ENCODE measurements around the gene CLASRP. TPM values are rescaled to one million over a fixed set of nuclear protein-coding genes. Genes with fewer than 3 reads are reported as not detected.

The CLASRP gene
- total RNA-seq, 1 donor from 2014 or later = 105 TPM

DNA sequence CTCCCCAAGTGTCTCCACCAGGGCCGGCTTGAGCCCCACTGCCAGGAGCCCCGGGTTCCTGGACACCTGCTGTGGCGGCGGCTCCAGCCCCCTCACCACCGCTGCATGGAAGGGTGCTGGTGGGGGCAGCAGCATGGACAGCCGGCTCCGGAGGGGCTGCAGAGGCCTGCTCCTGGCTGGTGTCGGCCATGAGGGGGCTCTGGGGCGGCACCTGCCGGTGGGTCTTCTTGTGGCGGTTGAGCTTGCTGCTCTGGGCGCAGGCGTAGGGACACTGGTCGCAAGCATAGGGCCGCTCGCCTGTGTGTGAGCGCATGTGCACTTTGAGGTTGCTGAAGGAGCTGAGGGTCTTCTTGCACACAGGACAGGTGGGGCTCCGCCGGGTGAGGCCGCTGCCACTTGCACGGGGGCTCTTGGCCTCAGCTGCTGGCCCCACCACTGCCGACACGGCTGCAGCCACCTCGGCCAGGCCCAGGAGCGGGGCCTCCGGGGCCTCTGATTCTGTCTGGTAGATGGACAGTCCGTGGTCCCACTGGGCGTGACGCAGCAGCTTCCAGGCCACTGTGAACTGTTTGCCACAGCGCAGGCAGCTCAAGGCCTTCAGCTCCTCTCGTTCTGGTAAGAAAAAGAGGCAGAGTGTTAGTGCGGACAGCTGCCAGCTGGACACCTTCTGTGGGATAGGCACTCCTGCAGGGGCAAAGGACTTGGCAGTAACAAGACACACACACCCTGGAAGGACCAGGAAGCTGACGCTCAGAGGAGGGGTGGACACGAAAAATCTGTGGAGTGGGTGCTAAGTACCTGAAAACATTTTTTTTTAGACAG lies 33.3 kb downstream of the CLASRP start:
- no peak overlapping the region for H3K4me3 Mint-ChIP-seq (ENCODE audit: low read depth)
- no peak overlapping the region for H3K27ac Mint-ChIP-seq
- peaks cover 19% of the 10 kb centered on the region for H3K36me3 Mint-ChIP-seq (ENCODE audit: low read depth)
- no peak for DNase-seq (ENCODE audit: low spot score)
- peaks cover 9% of the 10 kb centered on the region for H3K4me1 Mint-ChIP-seq (ENCODE audit: low read depth)
- H3K27me3 Mint-ChIP-seq (ENCODE audit: low read depth) = no peaks in the 10 kb centered on the region
- H3K9me3 Mint-ChIP-seq = no peaks in the 10 kb centered on the region
- intact Hi-C loops (cut with micrococcal nuclease) = no loop called here

DNA sequence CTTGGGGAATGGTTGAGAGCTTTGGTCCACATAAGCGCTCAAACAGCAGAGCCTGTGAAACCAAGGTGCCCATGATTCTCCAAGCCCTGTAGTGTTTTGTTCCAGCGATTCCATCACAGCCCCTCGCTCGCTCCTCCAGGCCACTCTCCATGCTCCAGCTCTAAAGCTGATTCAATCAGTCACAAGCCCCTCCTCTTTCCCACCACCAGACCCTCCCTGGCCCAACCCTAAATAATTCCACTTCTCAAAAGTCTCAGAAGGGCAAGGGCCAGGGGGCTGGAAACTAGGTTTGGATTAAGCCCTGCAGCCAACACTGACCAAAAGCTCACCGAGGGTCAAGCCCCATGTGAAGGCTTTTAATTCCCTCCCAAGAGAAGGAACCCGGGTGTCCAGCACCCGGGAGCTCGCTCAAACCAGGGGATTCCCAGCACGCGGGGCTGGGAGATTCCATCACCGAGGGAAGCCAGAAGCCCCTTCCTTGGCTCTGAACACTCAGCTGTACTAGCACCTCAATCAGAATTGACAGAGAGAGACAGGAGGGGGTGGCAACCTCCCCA lies 36.0 kb downstream of the CLASRP start:
- Mint-ChIP-seq H3K4me3 (ENCODE audit: low read depth) (peak overlapping the region; percentile 6), H3K27ac (peak overlapping the region; percentile 7), H3K27me3 (ENCODE audit: low read depth) (no peaks in the 10 kb centered on the region), H3K4me1 (ENCODE audit: low read depth) (peaks cover 21% of the 10 kb centered on the region), H3K36me3 (ENCODE audit: low read depth) (peaks cover 14% of the 10 kb centered on the region), H3K9me3 (no peaks in the 10 kb centered on the region)
- no peak for DNase-seq (ENCODE audit: low spot score)
- intact Hi-C loops (cut with micrococcal nuclease) = loop anchor here (5.0 kb wide), 3 partner anchors 38 to 102 kb away; partner anchors contain the start of genes BLOC1S3, CLASRP and TRAPPC6A

DNA sequence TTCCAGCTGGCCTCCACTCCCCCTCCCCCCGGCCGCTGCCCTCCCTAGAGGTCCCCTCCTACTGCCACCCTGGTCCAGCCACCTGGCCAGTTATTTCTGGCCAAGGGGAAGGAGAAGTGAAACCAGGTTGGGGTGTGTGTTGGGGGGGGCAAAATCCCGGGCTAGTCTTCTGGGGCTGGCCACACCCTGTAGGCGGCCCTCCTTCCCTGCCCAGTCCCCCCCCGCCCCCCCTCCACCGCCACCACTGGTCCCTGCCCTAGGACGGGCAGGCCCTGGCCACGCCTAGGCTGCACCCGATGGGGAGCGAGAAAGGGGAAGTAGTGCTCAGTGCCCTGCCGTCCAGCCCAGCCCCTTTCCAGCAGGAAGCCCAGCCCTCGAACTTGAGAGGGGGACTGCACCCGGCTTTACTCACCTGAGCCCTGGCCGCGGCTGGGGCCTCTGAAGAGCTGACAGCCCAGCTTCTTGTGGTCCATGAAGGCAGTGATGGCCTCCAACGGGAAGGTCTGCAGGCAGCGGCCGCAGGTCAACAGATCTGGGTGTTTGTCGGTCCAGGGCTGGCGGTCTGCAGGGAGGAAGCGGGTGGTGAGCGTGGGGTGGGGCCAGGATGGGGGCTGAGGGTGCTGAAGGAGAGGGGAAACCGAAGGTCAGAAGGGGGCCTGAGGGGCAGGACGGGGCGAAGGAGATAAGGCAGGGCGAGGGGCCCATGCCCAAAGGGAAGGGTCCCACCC lies 36.6 kb downstream of the CLASRP start:
- DNase-seq (ENCODE audit: low spot score) = peak; percentile 39
- intact Hi-C loops (cut with micrococcal nuclease) = loop anchor here (2.0 to 5.0 kb wide), 4 partner anchors 38 to 102 kb away; partner anchors contain the start of genes BLOC1S3, CLASRP and TRAPPC6A
- Mint-ChIP-seq H3K27me3 (ENCODE audit: low read depth) (no peaks in the 10 kb centered on the region), H3K27ac (peak overlapping the region; percentile 46), H3K9me3 (no peaks in the 10 kb centered on the region), H3K4me3 (ENCODE audit: low read depth) (peak overlapping the region; percentile 79), H3K36me3 (ENCODE audit: low read depth) (peaks cover 12% of the 10 kb centered on the region), H3K4me1 (ENCODE audit: low read depth) (peaks cover 21% of the 10 kb centered on the region)

DNA sequence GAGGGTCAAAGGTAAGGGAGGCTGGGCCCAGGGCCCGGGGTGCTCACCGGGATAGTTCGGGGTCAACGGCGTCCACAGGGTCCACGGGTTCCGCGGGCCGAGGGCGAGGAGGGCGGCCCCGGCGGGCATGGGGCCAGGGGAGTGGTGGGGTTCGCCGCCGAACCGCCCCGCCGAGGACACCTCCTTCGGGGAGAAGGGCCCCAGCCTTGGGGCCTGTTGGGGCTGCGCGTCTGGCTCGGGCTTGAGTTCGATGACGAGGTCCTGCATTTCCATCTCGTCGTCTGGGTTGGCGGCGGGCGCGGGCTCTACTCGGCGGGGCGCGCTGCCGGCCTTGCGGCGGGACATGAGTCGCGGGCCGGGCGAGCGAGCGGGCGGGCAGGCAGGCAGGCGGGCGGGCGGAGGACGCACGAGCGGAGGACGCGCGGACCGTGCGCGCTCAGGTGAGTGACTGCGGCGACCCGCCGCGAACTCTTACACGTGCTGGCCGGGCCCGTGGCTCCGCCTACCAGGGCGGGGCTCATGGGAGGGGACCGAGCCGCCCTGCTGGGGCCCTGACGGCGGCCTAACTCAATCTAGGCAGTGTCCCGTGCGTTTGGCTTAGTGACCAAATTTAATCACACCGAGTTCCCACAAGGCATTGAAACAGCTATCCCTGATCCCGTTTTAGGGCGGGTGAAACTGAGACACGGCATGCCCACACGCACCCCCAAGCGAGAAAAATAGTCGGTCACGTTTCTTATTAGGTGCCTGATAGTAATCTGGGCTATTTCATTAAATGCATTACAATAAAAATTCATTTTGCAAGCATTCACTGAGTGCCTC lies 37.4 kb downstream of the CLASRP start, which contains the start of gene ZNF296:
ZNF296 (minus strand) TSS at position 450 of the 822 bp plus-strand sequence; CDS start at position 345, 105 bp downstream.
- peak within 1 kb of the TSS; percentile 79 for H3K4me3 Mint-ChIP-seq (ENCODE audit: low read depth)
- DNase-seq (ENCODE audit: low spot score) = peak; percentile 79
- H3K36me3 Mint-ChIP-seq (ENCODE audit: low read depth) = peaks cover 13% of the 10 kb centered on the region
- no peaks in the 10 kb centered on the region for H3K9me3 Mint-ChIP-seq
- intact Hi-C loops (cut with micrococcal nuclease) = loop anchor here (2.0 to 5.0 kb wide), 4 partner anchors 39 to 101 kb away; partner anchors contain the start of genes BLOC1S3, CLASRP and TRAPPC6A
- peaks cover 25% of the 10 kb centered on the region for H3K4me1 Mint-ChIP-seq (ENCODE audit: low read depth)
- no peaks in the 10 kb centered on the region for H3K27me3 Mint-ChIP-seq (ENCODE audit: low read depth)
- H3K27ac Mint-ChIP-seq = peak within 1 kb of the TSS; percentile 67

DNA sequence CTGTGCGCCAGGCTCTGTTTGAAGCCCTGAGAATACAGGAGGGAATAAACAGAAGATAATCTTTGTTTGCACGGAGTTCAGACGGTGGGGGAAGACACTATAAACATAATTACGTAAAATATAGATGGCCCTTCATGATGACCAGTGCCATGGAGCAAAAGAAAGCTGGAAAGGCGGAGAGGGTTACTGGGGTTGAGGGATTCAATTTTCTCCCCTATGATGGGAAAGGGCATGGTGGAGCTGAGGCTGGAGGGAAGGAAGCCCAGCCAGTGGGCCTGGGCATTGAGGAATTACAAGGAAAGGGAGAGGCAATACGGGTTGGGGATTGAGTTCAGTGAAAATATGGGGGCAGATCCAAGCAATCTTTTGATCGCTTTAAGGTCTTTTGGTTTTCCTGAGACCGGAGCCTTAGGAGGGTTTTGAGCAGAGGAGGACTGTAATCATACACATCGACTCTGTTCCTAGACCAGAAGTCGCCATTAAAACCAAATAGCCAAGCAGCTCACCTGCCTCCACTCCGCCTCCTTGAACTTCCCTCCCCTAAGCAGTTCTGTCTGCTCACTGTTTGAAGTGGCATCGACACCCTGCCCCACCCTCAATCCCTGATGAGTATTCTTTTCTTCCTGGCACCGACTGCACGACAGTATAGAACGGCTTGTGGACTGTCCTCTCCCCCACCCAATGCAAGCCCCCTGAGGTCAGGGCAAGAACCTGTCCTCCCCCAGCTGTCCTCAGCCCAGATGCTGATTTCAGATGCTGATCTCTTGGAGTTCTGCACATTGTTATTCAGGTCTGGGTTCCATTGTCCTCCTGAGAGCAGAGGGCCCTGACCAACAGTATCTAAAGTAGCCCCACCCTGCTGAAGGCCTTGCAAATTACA lies 38.2 kb downstream of the CLASRP start:
- H3K27me3 Mint-ChIP-seq (ENCODE audit: low read depth) = no peaks in the 10 kb centered on the region
- peak overlapping the region; percentile 79 for H3K4me3 Mint-ChIP-seq (ENCODE audit: low read depth)
- H3K36me3 Mint-ChIP-seq (ENCODE audit: low read depth) = peaks cover 20% of the 10 kb centered on the region
- no peak for DNase-seq (ENCODE audit: low spot score)
- H3K4me1 Mint-ChIP-seq (ENCODE audit: low read depth) = peaks cover 30% of the 10 kb centered on the region
- intact Hi-C loops (cut with micrococcal nuclease) = loop anchor here (2.0 to 5.0 kb wide), 4 partner anchors 40 to 100 kb away; partner anchors contain the start of genes BLOC1S3, CLASRP and TRAPPC6A
- peak overlapping the region; percentile 67 for H3K27ac Mint-ChIP-seq
- no peaks in the 10 kb centered on the region for H3K9me3 Mint-ChIP-seq

DNA sequence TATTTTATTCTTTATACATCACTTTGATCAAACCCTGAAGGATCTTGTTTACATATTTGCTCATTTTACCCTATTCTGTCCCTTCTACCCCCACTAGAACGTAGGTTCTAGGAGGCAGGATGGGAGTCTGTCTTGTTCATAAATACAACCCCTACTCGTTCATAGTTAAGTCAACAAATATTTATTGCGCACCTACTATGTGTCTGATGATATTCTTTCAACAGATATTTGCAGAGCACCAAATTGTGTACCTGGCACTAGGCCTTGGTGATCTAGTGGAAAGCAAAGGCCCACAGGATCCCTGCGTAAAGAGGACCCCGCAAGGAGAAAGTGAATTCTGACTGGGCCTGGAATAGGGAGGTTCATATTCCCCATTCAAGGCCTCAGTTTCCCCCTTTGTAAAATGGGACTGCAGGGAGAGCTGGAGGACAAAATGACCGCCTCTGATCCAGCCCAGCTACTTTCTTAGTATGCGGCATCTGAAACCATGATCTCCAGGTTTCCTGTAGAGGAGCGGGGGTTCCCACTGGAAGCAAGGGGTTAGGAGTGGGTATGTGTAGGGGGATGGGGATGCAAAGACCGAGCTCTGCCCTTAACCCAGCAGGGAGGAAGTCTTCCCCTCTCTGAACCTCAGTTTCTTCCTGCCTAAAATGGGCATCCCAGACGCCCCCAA lies 39.7 kb downstream of the CLASRP start:
- no peak for DNase-seq (ENCODE audit: low spot score)
- Mint-ChIP-seq H3K36me3 (ENCODE audit: low read depth) (peaks cover 27% of the 10 kb centered on the region), H3K4me1 (ENCODE audit: low read depth) (peaks cover 33% of the 10 kb centered on the region), H3K9me3 (no peaks in the 10 kb centered on the region), H3K4me3 (ENCODE audit: low read depth) (peak overlapping the region; percentile 64), H3K27ac (no peak overlapping the region), H3K27me3 (ENCODE audit: low read depth) (no peaks in the 10 kb centered on the region)
- intact Hi-C loops (cut with micrococcal nuclease) = loop anchor here (1.0 to 5.0 kb wide), 4 partner anchors 13 to 99 kb away; partner anchors contain the start of genes BLOC1S3, CLASRP and TRAPPC6A

DNA sequence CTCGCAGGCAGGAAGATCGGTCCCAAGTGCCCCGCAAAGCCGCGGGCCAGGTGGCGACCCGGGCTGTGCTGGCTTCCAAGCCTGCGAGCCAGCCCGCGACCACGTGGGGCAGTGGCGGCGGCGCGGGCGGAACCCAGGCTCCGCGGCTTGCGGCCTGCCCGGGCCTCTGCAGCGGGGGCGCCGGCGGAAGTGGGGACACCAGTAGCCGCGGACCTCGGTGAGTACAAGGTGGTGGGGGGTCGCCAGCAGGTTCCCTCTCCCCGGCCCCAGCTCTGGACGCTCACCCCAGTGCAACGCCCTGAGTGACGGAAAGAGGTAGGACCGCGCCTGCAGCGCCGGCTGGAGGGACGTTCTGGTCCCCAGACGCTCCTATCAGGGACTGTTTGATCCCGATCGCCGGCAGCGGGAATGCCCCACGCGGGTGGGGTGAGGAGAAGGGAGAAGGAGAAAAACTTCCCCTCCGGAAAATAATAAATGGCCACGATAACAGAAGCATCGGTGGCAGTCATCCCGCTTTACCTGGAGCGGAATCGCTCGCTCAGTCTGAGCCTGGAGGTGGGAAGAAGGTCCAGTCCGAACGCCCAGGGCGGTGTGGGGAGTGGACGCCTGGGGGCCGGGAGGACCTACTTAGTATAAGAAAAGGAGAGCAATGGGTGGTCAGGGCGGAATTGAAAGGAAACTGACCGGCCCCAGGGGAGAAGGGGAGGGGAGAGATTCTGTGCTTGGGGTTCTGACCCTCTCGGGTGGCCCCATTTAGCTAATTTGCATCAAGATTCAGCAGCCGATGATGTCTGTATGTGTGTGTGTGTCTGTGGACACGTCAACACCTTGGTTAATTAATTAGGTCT lies 40.4 kb downstream of the CLASRP start, which contains the start of gene GEMIN7:
GEMIN7 (plus strand) TSS at position 198 of the 848 bp plus-strand sequence. CDS start 10,855 bp downstream, outside the sequence.
- peaks cover 33% of the 10 kb centered on the region for H3K4me1 Mint-ChIP-seq (ENCODE audit: low read depth)
- intact Hi-C loops (cut with micrococcal nuclease) = loop anchor here (1.0 to 5.0 kb wide), 4 partner anchors 12 to 98 kb away; partner anchors contain the start of genes BLOC1S3, CLASRP and TRAPPC6A
- peaks cover 27% of the 10 kb centered on the region for H3K36me3 Mint-ChIP-seq (ENCODE audit: low read depth)
- no peaks in the 10 kb centered on the region for H3K9me3 Mint-ChIP-seq
- H3K4me3 Mint-ChIP-seq (ENCODE audit: low read depth) = peak within 1 kb of the TSS; percentile 99
- H3K27ac Mint-ChIP-seq = peak within 1 kb of the TSS; percentile 89
- DNase-seq (ENCODE audit: low spot score) = peak; percentile 75
- H3K27me3 Mint-ChIP-seq (ENCODE audit: low read depth) = no peaks in the 10 kb centered on the region

DNA sequence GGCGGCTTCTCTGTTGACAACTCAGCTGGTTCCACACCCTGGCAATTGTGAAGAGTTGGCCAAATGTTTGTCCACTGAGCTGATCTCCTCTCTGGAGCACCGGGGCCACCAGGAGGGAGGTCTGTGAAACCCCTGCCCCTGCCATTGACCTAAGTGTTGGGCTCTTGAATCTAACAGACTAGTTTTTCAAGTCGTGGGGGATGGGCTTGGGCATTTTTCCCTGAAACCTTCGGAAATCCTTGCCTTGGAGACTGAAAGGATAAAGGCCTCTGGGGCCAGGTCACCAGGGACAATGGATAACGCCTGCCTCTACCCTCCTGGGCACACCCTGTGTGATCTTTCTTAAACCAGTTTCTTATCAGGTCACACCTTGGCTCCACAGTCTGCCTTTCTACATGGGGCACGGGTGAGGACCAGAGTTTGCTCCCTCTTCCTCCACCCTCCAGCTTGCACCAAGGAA lies 41.1 kb downstream of the CLASRP start:
- intact Hi-C loops (cut with micrococcal nuclease) = loop anchor here (1.0 to 5.0 kb wide), 4 partner anchors 11 to 97 kb away; partner anchors contain the start of genes BLOC1S3, CLASRP and TRAPPC6A
- no peak for DNase-seq (ENCODE audit: low spot score)
- no peaks in the 10 kb centered on the region for H3K27me3 Mint-ChIP-seq (ENCODE audit: low read depth)
- peaks cover 27% of the 10 kb centered on the region for H3K36me3 Mint-ChIP-seq (ENCODE audit: low read depth)
- no peaks in the 10 kb centered on the region for H3K9me3 Mint-ChIP-seq
- H3K27ac Mint-ChIP-seq = peak overlapping the region; percentile 89
- peak overlapping the region; percentile 99 for H3K4me3 Mint-ChIP-seq (ENCODE audit: low read depth)
- H3K4me1 Mint-ChIP-seq (ENCODE audit: low read depth) = peaks cover 33% of the 10 kb centered on the region

DNA sequence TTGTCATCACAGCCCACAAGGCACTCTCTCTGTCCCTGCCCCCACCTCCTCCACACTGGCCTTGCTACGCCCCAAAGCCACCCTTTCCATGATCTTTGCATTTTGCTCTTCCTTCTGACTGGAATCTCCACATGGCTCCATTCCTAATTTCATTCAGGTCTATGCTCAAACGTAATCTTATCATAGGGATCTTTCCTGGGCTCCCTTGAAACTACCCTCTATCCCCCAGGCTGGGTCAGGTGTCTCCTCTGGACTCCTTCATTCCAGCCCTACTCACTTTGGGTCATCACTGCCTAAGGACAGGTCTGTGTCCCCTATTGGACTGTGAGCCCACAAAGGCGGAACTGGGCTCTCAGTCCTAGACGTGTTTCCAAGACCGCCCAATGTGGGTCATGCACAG lies 43.3 kb downstream of the CLASRP start:
- Mint-ChIP-seq H3K9me3 (no peaks in the 10 kb centered on the region), H3K4me1 (ENCODE audit: low read depth) (peaks cover 24% of the 10 kb centered on the region), H3K27me3 (ENCODE audit: low read depth) (no peaks in the 10 kb centered on the region), H3K36me3 (ENCODE audit: low read depth) (peaks cover 34% of the 10 kb centered on the region), H3K4me3 (ENCODE audit: low read depth) (peak overlapping the region; percentile 19), H3K27ac (no peak overlapping the region)
- intact Hi-C loops (cut with micrococcal nuclease) = no loop called here
- DNase-seq (ENCODE audit: low spot score) = no peak

DNA sequence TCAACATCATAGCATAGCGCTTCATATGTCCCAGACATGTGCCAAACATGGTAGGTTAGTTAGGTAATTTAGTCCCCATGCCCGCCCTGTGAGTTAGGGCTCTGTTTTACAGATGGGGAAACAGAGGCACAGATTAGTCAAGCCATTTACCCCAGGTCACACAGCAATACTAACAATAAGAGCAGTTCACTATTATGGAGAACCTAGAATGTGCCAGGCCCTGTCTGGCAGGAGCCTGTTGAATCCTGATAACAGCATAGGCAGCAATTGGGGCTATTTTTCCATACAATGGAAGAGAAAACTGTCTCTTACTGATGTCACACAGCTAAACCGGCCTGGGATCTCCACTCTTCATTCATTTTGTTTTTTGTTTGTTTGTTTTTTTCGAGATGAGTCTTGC lies 47.6 kb downstream of the CLASRP start:
- Mint-ChIP-seq H3K36me3 (ENCODE audit: low read depth) (peaks cover 59% of the 10 kb centered on the region), H3K4me3 (ENCODE audit: low read depth) (no peak overlapping the region), H3K27me3 (ENCODE audit: low read depth) (no peaks in the 10 kb centered on the region), H3K9me3 (no peaks in the 10 kb centered on the region), H3K27ac (no peak overlapping the region), H3K4me1 (ENCODE audit: low read depth) (peaks cover 20% of the 10 kb centered on the region)
- intact Hi-C loops (cut with micrococcal nuclease) = no loop called here
- no peak for DNase-seq (ENCODE audit: low spot score)
